SW 1271 (cell line): Measurements from ENCODE around the gene INO80.
A peak's percentile ranks its signal among the peaks of the same experiment; 100 is the strongest.
"Not testable (repeated sequence)": the region's sequence is repeated elsewhere in the genome, so short reads cannot be mapped to it uniquely, and the experiment has no call there.

Experiments used
- DNase-seq, 2 experiments: peaks; one replicate each; lab custom pipeline; 2025; lab: John Stamatoyannopoulos, UW

The INO80 gene, protein sequence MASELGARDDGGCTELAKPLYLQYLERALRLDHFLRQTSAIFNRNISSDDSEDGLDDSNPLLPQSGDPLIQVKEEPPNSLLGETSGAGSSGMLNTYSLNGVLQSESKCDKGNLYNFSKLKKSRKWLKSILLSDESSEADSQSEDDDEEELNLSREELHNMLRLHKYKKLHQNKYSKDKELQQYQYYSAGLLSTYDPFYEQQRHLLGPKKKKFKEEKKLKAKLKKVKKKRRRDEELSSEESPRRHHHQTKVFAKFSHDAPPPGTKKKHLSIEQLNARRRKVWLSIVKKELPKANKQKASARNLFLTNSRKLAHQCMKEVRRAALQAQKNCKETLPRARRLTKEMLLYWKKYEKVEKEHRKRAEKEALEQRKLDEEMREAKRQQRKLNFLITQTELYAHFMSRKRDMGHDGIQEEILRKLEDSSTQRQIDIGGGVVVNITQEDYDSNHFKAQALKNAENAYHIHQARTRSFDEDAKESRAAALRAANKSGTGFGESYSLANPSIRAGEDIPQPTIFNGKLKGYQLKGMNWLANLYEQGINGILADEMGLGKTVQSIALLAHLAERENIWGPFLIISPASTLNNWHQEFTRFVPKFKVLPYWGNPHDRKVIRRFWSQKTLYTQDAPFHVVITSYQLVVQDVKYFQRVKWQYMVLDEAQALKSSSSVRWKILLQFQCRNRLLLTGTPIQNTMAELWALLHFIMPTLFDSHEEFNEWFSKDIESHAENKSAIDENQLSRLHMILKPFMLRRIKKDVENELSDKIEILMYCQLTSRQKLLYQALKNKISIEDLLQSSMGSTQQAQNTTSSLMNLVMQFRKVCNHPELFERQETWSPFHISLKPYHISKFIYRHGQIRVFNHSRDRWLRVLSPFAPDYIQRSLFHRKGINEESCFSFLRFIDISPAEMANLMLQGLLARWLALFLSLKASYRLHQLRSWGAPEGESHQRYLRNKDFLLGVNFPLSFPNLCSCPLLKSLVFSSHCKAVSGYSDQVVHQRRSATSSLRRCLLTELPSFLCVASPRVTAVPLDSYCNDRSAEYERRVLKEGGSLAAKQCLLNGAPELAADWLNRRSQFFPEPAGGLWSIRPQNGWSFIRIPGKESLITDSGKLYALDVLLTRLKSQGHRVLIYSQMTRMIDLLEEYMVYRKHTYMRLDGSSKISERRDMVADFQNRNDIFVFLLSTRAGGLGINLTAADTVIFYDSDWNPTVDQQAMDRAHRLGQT (N-terminal part only)

DNA sequence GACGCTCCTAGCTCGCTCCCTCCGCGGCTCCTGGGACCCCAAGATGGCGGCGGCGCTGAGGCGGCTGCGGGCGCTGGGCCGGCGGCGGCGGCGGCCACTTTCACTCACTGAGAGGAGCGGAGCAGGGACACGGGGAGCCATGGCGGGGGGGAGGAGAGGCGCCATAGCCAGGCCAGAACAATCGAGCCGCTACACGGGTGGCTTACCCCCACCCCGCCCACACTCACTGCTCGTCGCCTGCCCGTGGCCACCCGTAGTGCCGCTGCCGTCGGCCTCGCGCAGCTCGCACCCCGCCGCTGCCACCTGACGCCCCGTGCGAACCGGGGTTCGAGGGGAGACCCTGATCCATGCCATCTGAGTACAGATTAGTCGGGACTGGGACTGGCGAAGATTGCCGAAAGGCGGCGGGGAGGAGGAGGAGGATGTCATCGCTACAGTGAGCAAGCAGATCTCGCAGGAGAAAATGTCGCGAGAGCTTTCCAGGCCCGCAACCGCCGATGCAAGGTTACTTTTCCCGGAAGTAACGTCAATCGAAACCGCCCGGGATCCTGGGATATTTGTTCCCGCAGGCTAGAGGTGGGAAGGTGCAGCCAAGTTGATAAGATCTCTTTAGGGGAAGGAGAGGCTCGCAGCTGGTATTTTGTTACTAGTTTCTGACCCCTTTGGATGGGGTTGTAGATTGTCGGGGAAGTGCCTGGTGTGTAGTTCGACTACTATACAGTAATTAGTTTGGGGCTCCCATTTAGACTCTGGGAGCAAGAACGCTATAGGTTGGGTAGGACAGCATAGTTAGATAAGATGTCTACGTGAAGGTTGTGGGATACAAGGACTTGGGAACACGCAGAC lies at the start of gene INO80:
INO80 (minus strand) TSS at position 165 of the 846 bp plus-strand sequence. CDS start 19,970 bp downstream, outside the sequence.
- peak; percentile 80 to 90 for DNase-seq

DNA sequence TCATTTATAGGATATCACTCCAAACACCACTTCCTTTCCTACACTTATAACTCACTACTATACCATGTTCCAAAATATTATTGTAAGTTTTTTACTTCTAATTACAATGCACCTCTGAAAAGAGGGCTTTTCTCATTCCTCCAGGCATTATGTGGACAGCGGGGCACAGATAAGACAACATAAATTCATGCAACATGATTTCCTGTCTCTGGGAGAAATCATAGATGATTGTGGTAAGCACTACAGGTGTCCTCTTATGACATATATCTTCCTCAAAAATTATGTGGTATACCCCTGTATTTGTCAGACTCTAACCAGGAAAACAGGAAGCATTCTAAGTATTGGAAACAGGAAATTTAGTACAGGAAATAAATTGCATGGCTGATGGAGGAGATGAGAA lies 45.7 kb upstream of the INO80 start:
- no peak for DNase-seq

DNA sequence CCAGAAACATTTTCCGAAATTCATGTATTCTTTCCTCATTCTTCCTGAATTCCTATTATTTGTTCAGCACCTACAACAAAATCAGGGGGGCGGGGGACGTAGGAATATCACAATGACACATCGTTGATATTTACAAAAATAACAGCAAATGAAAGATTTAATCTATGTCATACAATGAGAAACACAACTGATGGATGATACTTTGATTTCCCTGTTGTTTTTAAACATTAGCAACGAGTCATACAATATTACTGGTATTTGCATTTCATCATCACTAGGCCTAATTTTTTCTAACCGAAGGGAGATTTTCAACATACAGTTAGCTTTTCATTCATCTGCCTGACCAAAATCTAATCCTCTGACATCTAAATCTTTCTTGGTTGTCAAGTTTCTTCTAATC lies 45.3 kb upstream of the INO80 start:
- DNase-seq, result no peak

DNA sequence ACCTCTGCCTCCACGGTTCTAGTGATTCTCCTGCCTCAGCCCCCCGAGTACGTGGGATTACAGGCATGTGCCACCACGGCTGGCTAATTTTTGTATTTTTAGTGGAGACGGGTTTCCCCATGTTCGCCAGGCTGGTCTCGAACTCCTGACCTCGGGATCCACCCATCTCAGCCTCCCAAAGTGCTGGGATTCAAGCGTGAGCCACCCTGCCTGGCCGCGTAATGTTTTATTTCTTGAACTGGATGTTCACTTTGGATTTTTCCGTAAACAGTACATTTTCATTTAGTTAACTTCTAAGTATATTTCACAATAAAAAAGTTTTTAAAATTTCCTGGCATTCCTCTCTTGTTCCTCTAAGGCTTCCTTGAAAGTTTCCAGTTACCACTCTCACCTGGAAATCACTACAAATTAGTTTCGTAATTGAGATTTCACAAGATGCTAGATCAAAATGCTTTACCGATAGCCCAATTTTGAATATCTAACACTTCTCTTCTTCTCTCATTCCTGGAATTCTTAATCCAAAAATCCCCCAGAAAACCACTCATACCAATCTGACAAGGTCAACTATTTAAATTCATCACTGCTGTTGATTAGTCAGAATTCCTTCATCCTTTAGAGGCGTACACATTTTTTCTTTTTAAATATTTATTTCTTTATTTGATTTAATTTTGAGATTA lies 44.7 kb upstream of the INO80 start:
- no peak for DNase-seq

DNA sequence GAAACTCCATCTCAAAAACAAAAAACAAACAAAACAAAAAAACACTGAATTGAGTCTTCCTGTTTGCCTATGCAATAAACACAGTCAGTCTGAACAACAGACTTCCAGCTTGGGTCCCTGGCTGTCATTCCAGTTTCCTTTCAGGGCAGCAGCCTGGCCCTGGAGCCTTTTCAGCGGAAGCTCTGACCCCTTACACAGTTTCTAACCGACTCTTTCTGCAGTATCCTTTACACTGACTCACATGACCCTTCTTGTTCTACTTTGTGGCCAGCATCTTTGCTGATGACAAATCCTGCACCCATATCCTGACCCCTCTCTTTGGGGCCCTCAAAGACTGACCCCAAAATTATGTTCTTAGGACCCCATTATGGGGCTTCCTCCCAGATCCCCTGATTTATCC lies 38.3 kb upstream of the INO80 start:
- DNase-seq, result no peak

DNA sequence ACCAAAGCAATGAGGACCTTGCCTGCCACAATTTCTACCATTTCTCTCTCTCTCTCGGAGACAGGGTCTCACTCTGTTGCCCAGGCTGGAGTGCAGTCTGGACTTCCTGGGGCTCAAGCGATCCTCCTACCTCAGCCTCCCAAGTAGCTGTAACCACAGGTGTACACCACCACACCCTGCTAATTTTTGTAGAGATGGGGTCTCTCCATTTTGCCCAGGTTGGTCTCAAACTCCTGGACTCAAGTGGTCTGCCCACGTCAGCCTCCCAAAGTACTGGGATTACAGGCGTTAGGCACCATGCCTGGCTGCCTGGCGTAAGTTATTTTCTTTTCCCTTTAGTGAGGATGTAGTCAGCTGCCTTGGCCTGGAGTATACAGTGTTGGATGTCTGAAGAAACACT lies 37.7 kb upstream of the INO80 start:
- no peak for DNase-seq

DNA sequence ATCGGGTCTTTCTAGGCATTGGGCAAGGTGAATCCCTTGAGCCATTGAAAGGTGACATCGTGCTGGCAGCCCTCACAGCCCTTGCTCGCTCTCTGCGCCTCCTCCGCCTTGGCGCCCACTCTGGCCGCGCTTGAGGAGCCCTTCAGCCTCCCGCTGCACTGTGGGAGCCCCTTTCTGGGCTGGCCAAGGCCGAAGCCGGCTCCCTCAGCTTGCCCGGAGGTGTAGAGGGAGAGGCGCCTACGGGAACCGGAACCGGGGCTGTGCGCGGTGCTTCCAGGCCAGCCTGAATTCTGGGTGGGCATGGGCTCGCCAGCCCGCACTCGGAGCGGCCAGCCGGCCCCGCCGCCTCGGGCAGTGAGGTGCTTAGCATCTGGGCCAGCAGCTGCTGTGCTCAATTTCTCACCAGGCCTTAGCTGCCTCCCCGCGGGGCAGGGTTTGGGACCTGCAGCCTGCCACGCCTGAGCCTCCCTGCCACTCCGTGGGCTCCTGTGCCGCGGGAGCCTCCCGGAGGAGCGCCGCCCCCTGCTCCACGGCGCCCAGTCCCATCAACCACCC lies 35.4 kb upstream of the INO80 start:
- DNase-seq, result no peak

DNA sequence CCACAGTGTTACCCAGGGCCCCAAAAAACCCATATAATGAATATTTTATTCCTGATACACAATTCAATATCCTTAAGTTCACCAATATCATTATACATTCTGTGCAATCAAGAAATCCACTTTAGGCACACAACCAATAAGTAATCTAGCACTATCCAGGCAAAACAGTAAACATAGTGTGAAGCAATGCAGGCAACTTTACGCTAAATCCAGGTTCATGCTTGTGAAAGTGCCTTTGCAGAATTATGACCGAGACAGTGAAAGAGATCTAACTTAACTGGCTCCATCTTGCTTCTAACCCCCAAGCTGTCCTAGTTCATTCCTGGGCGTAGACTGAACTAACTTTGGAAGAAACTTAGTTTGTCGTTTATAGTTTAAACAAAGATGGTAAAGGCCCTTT lies 34.2 kb upstream of the INO80 start:
- DNase-seq, result no peak

DNA sequence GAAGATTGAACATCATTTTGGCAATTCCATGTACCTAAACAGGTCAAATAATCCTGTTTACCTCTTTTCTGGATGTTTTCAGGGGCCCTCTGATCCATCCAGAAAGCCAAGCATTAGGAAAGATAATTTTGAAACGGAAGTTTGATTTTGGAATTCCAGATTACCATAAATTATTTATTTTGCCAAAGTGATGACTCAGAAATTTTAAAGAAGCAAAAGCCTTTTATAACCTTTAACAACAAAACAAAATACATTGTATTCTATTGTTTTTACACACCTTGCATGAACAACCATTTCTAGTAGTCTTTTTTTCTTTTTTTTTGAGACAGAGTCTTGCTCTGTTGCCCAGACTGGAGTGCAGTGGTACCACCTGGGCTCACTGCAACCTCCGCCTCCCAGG lies 32.0 kb upstream of the INO80 start:
- DNase-seq, result no peak

DNA sequence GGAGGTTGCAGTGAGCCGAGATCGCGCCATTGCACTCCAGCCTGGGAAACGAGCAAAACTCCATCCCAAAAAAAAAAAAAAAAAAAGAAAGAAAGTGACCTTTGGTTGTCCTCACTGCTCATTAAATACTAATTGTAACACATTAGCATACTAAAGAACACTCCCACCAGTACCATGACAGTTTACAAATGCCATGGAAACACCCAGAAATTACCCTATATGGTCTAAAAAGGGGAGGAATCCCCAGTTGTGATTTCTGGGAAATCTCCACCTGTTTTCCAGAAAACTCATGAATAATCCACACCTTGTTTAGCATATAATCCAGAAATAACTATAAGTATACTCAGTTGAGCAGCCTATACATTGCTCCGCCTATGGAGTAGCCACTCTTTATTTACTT lies 23.5 kb upstream of the INO80 start:
- no peak for DNase-seq

DNA sequence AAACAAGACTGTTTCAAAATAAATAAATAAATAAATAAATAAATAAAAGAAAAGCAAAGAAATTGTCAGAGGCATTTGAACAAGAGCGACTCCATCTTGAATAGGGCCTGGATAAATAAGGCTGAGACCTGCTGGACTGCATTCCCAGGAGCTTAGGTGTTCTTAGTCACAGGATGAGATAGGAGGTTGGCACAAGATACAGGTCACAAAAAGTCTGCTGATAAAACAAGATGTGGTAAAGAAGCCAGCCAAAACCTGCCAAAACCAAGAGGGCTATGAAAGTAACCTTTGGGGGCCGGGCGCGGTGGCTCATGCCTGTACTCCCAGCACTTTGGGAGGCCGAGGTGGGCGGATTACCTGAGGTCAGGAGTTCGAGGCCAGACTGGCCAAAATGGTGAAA lies 23.0 kb upstream of the INO80 start:
- DNase-seq, result not testable (repeated sequence)

DNA sequence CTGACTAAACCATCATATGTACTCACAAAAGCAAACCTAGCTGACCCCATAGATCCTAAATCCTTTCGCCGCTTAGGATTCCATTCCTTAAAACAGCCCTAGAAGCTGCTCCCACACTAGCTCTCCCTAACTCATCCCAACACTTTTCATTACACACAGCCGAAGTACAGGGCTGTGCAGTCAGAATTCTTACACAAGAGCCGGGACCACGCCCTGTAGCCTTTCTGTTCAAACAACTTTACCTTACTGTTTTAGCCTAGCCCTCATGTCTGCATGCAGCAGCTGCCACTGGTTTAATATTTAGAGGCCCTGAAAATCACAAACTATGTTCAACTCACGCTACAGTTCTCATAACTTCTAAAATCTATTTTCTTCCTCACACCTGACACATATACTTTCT lies 19.5 kb upstream of the INO80 start:
- DNase-seq, result not testable (repeated sequence)

DNA sequence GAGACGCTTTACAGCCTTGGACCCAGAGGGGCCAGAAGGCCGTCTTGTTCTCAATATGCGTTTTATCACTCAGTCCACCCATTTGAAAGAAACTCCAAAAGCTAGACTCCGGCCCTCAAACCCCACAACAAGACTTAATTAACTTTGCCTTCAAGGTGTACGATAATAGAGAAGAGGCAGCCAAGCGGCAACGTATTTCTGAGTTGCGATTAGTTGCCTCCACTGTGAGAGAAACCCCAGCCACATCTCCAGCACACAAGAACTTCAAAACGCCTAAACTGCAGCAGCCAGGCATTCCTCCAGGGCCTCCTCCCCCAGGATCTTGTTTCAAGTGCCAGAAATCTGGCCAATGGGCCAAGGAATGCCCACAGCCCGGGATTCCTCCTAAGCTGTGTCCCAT lies 17.4 kb upstream of the INO80 start:
- DNase-seq, result no peak

DNA sequence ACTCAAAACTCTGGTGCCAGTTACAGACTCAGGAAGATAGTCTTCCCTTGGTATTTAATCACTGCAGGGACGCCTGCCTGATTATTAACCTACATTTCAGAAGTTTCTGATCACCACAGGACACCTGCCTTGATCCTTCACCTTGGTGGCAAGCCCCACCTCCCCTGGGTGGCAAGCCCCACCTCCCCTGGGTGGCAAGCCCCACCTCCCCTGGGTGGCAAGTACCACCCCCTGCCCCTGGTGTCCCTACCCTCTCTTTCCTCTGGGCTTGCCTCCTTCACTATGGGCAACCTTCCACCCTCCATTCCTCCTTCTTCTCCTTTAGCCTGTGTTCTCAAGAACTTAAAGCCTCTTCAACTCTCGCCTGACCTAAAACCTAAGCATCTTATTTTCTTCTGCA lies 16.0 kb upstream of the INO80 start:
- DNase-seq, result not testable (repeated sequence)

DNA sequence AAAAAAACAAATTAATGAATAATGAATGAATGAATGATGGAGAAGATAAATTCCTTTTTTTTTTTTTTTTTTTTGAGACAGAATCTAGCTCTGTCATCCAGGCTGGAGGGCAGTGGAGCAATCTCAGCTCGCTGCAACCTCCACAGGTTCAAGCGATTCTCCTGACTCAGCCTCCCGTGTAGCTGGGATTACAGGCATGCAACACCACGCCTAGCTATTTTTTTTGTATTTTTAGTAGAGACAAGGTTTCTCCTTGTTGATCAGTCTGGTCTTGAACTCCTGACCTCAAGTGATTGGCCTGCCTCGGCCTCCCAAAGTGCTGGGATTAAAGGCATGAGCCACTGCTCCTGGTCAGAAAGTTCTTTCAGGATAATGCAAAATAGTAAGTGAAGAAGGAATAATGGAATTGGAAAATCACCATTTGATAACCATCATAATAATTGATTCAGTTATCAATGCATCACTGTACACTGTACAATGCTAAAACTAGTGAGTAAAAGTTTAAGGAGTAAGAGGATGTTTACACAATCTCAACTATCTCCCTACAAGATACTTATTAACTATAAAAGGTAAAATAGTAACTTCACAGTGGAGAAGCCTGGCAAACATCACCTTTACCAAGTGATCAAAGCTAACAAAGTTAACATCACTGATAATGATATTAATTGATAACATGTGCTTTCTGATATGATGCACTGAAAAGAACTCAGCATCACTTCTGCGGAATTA lies 12.3 kb upstream of the INO80 start:
- no peak for DNase-seq

DNA sequence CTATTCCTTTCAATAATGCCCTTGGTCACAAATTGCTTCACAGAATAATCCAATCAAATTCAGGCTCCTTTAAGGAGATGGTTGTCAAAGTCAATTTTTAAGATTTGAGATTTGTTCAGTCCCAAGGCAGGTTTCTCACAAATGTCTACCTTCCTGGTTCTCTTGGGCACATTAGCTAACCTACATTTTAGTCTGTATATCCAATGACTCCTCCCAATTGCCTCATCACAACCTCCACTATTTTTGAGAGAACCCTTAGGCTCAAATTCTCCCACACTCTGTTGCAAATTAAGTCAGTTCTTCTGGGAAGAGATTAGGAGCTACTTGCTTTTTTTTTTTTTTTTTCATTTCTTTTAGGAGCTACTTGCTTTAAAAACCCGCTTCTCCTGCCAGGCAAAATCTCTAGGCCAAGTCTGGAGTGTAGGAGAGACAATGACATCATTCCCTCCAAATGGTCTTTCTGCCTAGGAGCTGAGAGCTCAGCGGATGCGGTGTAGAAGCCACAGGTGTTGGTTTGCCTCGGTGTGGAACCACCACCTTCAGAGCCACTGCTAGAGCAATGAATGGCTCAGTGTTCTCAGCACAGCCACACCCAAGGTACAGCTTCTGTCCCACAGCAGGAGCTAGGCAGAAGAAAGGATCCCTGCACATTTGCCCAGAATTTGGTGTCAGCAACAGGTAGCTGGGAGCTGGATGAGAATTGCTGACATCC lies 10.0 kb upstream of the INO80 start:
- no peak for DNase-seq

DNA sequence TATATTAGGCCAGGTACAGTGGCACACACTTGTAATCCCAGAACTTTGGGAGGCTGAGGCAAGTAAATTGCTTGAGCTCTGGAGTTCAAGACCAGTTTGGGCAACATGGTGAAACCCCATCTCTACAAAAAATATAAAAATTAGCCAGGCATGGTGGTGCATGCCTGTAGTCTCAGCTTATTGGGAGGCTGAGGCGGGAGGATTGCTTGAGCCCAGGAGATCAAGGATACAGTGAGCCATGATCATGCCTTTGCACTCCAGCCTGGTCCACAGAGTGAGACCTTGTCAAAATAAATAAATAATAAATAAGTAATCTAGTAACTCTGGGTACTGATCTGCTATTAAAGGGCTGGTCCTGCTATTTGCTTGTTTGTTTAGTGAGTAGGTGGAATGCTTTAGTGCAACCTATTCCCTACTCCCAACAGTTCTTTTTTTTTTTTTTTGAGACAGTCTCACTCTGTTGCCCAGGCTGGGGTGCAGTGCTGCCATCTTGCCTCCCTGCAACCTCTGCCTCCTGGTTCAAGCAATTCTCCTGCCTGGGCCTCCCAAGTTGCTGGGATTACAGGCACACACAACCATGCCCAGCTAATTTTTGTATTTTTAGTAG lies 9.1 kb upstream of the INO80 start:
- DNase-seq, result no peak

DNA sequence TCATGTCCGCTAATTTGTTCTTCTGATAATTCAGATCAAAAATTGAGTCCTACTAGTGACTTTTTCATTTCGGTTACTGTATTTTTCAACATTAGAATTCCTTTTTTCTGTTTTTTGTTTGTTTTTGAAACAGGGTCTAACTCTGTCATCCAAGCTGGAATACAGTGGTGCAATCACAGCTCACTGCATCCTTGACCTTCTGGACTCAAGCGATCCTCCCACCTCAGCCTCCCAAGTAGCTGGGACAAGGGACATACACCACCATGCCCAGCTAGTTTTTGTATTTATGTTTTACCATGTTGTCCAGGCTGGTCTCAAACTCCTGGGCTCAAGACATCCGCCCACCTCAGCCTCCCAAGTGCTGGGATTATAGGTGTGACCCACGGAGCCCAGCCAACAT lies 8.0 kb upstream of the INO80 start:
- no peak for DNase-seq

DNA sequence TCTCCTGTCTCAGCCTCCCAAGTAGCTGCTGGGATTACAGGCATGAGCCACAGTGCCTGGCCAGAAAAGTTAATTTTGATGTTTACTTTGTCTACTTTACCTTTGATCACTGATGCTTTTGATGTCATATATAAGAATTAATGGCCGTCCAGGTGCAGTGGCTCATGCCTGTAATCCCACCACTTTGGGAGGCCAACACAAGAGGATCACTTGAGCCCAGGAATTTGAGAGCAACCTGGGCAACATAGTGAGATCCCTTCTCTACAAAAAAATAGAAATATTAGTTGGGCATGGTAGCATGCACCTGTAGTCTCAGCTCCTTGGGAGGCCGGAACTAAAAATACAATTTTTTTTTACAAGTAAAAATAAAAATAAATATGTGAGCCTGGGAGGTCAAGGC lies 6.8 kb upstream of the INO80 start:
- DNase-seq, result no peak
